Measurements from ENCODE around the gene NELFA. TPM values are rescaled to one million over a fixed set of nuclear protein-coding genes. Genes with fewer than 3 reads are reported as not detected.

The NELFA gene
- total and polyA plus RNA-seq, 2 of the 13 experiments (the other 11 are each of a cell fraction or from before 2014, with no cell fraction given): 13.3 to 18.5 TPM

GRCh38 chr4:2008921-2009650 lies at the start of gene NELFA (continued):
- TF ChIP-seq NFIC (IDR thresholded peaks at IDR 0.05; ENCODE audit: low read length): no peak
- TF ChIP-seq TOPORS (CRISPR knock-in tag; IDR thresholded peaks at IDR 0.05): peak; percentile 79
- TF ChIP-seq MTA3 (CRISPR knock-in tag; IDR thresholded peaks at IDR 0.05): no peak
- peak; percentile 18; the same call in 1 of the 2 replicates for TF ChIP-seq ZNF232 (CRISPR knock-in tag; IDR thresholded peaks at IDR 0.05; ENCODE audit: borderline replicate concordance)
- peak; percentile 96 for TF ChIP-seq MED8 (CRISPR knock-in tag; IDR thresholded peaks at IDR 0.05; ENCODE audit: insufficient replicate concordance)
- no peak for TF ChIP-seq EZH2 (conservative IDR thresholded peaks at IDR 0.05; ENCODE audit: low read depth, low read length)
- no peak for TF ChIP-seq ZNF644 (CRISPR knock-in tag; IDR thresholded peaks at IDR 0.05; ENCODE audit: low read depth)
- TF ChIP-seq KMT2B (CRISPR knock-in tag; IDR thresholded peaks at IDR 0.05): peak; percentile 77
- TF ChIP-seq KLF9 (CRISPR knock-in tag; IDR thresholded peaks at IDR 0.05; ENCODE audit: low read depth): no peak; the same call in 1 of the 2 replicates
- no peak for TF ChIP-seq ZNF12 (CRISPR knock-in tag; IDR thresholded peaks at IDR 0.05)
- TF ChIP-seq ZNF678 (CRISPR knock-in tag; IDR thresholded peaks at IDR 0.05): peak; percentile 73; the same call in 1 of the 2 replicates
- no peak for TF ChIP-seq ZNF780A (CRISPR knock-in tag; IDR thresholded peaks at IDR 0.05)
- peak; percentile 14; the same call in 1 of the 2 replicates for TF ChIP-seq ZNF598 (CRISPR knock-in tag; IDR thresholded peaks at IDR 0.05; ENCODE audit: borderline replicate concordance)
- TF ChIP-seq ZNF451 (CRISPR knock-in tag; IDR thresholded peaks at IDR 0.05): peak; percentile 48; the same call in 1 of the 2 replicates
- TF ChIP-seq RXRA (CRISPR knock-in tag; IDR thresholded peaks at IDR 0.05): peak; percentile 65; the same call in 1 of the 2 replicates
- TF ChIP-seq ZNF773 (CRISPR knock-in tag; IDR thresholded peaks at IDR 0.05; ENCODE audit: borderline replicate concordance): no peak
- 0 out of 2 replicates have a peak, but pooled peaks have one; percentile 43 for TF ChIP-seq ZNF251 (CRISPR knock-in tag; IDR thresholded peaks at IDR 0.05)
- TF ChIP-seq TAF1 (CRISPR knock-in tag; IDR thresholded peaks at IDR 0.05): peak; percentile 100
- TF ChIP-seq CEBPZ (IDR thresholded peaks at IDR 0.05; ENCODE audit: low read length): no peak
- peak; percentile 100 for TF ChIP-seq ZNF335 (CRISPR knock-in tag; IDR thresholded peaks at IDR 0.05)
- TF ChIP-seq HNF4A (CRISPR knock-in tag; IDR thresholded peaks at IDR 0.05): no peak
- no peak for TF ChIP-seq AHDC1 (CRISPR knock-in tag; IDR thresholded peaks at IDR 0.05; ENCODE audit: borderline replicate concordance)
- TF ChIP-seq ZC3H13 (CRISPR knock-in tag; IDR thresholded peaks at IDR 0.05): no peak; the same call in none of the 2 replicates
- peak; percentile 84; the same call in 1 of the 2 replicates for TF ChIP-seq ZNF354B (CRISPR knock-in tag; IDR thresholded peaks at IDR 0.05)
